Skin of body (tissue), 2 donors: ENCODE measurements around the gene SETD9. TPM values are rescaled to one million over a fixed set of nuclear protein-coding genes. Genes with fewer than 3 reads are reported as not detected.

ENCODE experiments used
- DNase-seq: peaks from one replicate; lab custom pipeline; 2025; lab: John Stamatoyannopoulos, UW
- total RNA-seq: library from RNA; depleted of rRNA; stranded (reverse); fragments of >200 nt; gene quantifications from one replicate; pipeline ENCODE4 v1.2.3, GENCODE V29; 2014

Gene SETD9, protein sequence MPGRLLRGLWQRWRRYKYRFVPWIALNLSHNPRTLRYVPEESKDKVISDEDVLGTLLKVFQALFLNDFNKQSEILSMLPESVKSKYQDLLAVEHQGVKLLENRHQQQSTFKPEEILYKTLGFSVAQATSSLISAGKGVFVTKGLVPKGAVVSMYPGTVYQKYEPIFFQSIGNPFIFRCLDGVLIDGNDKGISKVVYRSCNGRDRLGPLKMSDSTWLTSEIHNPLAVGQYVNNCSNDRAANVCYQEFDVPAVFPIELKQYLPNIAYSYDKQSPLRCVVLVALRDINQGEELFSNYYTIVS
- total RNA-seq: 7.8 TPM

DNA sequence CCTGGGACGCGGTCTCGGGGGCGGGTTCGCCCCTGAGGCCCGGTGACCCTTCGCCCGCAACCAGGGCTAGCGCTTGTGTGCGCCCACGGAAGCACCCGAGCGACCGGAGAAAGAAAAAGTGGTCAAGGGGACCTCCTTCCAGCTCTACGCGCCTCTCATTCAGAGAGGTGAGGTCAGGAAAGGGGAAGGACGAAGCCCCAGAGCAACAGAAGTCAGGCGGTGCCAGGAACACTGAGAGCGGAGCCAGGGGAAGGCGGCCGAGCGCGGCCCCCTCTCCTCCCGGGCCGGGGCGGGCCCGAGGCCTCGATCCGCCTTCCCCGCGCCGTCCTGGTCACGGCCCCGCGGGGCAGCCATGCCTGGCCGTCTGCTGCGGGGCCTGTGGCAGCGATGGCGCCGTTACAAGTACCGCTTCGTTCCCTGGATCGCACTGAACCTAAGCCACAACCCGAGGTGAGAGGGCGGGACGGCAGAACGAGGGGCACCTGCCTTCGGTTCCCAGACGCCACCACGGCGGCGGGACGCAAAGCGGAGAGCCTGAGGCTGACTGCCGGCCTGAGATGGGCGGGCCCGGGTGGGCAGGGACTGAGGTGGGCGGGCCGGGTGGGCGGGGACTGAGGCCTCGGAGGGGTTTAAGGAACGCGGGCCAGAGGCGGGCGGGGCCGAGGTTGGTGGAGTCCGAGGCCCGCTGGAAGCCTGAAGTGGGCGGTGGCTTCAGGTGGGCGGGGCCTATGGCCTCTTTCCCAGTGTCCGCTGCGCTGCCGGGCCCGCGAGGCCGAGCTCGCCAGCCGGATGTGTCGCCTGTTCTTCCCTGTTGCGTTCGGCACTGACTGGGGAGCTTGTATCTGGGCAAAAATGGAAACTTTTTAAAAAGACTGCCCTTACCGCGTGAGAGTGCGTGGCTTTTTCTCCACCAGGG is at the start of gene SETD9:
Gene SETD9 (plus strand): TSS at position 303 of the 916 bp plus-strand sequence. CDS start 50 bp downstream, at position 353.
- peak; percentile 96 for DNase-seq

DNA sequence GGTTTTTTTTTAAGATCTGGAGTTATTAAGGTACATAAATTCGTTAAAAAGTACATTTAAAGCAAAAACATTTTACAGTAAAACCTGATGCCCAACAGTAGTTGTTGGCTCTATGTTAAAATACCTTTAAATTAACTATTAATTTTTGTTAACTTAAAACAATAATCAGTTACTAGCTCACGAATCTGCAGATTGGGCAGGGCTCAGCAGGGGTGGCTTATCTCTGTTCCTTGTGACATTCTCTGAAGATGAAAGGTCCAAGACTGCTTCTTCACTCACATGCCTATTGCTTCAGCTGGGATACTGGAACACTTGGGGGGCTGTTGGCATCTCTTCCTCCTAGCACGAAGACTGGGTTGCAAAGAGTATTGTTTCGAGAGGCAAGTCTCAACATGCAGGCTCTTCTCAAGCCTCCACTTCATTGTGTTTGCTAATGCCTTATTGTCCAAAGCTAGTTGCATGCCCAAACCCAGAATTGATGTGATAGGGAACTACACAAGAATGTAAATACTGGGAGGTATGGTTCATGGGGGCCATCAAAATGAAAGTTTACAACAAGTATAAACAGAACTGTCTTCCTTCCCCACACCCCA is 47.4 kb upstream of the SETD9 start:
- no peak for DNase-seq

DNA sequence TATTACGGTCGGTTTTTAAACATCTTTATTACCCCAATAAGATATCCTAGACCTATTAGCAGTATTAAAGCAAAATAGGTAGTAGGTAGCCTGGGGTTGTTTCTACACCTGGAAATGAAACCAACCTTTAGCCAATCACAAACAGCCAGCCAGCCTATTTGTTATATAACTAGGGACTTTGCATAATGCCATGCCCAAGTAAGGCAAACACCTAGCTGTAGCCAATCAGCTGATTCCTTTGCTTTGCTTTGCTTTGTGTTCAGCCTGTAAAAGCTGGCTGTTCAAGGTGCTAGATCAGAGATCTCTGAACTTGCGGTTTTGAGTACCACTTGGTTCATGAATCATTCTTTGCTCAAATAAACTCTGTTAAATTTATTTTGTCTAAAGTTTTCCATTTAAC is 46.5 kb upstream of the SETD9 start:
- no peak for DNase-seq

DNA sequence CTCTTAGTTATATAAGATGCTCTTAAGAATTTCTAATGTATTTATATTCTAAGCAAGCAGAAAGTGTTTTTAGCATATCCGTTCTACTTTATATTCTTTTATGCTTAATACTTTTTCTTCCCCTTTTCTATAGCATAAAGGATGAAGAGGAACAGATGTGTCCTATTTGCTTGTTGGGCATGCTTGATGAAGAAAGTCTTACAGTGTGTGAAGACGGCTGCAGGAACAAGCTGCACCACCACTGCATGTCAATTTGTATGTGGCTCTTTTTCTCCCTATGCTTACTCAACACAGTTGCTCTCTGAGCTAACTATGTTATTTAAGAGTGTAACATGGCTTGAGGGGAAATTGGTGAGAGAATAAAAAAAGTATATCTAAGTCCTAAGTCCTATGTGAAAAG is 37.6 kb upstream of the SETD9 start:
- no peak for DNase-seq

DNA sequence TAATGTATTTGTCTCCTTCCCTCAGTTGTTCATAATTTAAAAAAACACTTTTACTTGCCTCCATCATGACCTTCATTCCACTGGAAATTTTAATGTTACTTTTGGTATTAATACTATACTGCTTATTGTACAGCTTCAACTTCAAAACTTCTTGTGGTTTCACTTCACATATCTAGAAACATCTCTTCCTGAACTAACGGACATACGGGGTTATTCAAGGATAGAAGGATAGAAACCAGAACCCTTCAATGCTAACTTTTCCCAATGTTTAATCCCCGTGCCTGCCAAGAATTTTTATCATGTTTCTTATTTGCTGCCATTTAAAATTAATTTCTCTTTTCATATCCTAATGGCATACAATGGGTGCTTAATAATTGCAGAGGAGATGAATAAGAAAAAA is 36.3 kb upstream of the SETD9 start:
- DNase-seq: no peak

DNA sequence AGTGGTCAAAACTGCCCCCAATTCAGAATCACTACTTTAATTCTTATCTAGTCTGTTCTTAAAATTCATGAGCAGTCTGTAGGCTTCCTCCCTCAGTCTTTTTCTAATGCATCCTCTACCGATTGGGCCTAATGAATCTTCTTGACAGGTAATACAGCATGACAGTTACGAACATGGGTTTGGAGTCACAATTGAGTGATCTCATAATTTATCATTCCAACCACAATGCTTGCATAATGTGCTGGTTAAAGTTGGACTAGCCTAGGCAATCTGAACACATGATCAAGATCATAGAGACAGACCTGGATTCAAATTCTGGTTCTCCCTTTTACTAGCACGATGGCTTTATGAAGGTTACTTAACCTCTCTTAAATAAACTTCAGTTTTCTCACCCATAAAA is 33.1 kb upstream of the SETD9 start:
- DNase-seq: no peak

DNA sequence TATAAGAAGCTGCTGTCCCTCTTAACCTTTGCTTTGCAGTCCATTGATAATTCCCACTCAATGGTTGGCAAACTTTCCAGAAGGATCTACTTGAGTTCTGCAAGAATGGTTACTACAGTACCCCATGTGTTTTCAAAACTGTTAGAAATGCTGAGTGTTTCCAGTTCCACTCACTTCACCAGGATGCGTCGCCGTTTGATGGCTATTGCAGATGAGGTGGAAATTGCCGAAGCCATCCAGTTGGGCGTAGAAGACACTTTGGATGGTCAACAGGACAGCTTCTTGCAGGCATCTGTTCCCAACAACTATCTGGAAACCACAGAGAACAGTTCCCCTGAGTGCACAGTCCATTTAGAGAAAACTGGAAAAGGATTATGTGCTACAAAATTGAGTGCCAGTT is 27.8 kb upstream of the SETD9 start:
- DNase-seq: no peak

DNA sequence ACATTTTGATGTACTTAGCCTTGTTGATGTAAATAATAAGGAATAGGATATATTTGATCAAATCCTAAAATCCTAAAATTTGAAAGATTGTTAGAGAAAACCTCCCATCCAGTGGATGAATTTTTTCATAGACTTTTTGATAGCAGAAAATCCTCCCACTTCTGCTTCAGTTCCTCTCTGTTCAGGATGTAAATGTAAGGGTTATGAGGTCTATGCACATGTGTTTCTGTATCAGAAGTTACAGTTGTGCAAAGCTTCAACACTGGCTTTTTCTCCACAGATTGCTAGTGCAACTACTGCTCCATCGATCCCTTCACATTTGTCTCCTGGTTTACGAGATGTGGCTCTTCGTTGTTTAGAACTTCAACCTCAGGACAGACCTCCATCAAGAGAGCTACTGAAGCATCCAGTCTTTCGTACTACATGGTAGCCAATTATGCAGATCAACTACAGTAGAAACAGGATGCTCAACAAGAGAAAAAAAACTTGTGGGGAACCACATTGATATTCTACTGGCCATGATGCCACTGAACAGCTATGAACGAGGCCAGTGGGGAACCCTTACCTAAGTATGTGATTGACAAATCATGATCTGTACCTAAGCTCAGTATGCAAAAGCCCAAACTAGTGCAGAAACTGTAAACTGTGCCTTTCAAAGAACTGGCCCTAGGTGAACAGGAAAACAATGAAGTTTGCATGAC is 16.0 kb upstream of the SETD9 start:
- DNase-seq: no peak

DNA sequence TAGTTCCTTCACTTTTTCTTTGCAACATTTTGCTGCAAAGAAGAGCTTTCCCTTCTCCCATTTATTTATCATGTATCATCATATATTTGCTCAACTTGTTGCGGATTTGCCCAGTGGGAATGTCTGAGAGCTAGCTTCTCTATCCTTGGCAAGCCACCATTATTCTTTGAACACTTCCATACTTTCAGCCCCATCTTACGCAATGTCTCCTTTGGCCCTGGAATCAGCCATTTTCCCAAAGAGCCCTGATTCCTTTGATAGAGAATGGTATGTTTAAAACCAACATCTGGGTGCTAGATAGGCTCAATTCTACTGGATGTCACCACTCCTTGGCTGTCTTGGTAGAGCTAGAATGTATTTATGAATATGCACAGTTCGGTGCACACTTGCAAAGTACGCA is 12.6 kb upstream of the SETD9 start:
- DNase-seq: no peak

DNA sequence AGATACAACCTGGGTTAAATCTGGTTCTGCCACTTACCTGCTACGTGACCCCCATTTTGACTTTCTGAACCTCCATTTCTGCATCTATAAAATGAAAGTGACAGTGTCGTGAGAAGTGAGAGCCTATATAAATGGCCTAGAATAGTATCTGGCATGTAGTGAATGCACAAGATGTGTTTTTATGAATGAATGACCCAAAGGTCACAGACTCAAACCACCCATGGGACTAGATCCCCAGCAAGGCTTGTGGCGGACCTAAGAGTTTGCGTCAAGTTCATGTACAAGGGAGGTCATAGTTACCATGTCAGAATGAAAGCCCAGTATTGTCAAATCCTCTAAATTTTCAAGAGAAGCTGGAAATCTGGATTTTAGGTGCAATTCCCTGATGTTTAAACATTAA is 11.2 kb upstream of the SETD9 start:
- no peak for DNase-seq

DNA sequence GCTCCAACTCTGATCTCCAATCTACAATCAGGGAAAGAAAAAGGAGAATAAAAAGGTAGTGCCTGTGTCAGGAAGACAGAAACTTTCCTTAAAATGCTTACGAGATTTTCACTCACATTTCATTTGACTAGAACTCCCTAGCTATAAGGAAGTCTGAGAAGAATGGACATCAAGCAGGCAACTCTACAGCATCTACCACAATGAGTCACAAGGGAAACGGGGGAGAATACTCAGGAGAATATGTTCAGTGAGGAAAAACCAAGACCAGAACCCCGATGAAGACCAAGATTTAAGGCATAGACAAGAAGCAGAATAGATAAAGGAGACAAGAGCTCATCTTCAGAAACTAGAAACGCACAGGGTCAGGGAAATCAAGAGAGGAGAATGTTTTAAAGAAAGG is 9.0 kb upstream of the SETD9 start:
- DNase-seq: no peak

DNA sequence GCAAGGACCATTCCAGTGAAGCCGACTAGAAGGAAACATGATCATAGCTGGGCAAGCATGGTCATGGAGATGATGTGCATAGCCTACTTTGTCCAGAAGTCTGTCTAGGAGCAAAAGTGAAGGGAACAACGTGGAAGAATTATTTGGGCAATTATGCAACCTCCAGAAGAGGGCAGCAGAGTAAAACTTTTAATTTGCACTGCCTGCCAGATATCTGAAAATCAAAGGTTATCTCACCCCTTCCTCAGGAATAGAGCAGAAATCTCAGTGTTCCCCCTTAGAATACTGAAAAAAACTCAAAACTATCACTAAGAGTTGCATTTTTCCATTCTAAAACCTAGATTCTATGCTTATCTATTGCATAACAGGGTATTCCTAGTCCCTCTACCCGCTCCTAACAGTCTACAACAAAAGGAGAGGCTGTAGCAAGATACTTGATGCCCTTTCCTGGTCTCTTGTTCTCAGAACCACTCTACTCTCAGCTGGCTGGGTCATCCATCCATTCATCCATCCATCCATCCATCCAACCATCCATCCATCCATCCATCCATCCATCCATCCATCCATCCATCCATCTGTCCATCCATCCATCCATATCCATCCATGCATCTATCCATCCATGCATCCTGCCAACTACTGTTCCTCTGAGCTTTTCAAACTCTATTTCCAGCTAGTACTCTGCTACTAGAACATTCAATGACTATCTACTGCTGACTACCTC is 8.4 kb upstream of the SETD9 start:
- peak; percentile 15 for DNase-seq

DNA sequence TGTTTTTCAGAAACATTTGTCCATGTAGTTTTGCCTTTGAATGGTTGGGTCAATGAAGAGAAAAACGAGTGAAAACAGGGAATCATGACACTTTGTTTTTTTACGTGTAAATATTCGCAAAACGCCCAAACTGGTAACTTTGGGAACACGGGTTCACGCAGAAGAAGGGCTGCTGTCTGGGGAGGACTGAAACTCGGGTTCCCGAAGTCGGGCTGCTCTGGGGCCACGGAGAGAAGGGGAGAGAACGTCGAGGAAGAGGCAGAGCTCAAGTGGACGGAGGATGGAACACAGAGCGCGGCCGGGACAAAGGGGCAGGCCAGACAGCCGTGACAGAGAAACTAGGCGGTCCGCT is 478 bp upstream of the SETD9 start:
- peak; percentile 65 for DNase-seq

DNA sequence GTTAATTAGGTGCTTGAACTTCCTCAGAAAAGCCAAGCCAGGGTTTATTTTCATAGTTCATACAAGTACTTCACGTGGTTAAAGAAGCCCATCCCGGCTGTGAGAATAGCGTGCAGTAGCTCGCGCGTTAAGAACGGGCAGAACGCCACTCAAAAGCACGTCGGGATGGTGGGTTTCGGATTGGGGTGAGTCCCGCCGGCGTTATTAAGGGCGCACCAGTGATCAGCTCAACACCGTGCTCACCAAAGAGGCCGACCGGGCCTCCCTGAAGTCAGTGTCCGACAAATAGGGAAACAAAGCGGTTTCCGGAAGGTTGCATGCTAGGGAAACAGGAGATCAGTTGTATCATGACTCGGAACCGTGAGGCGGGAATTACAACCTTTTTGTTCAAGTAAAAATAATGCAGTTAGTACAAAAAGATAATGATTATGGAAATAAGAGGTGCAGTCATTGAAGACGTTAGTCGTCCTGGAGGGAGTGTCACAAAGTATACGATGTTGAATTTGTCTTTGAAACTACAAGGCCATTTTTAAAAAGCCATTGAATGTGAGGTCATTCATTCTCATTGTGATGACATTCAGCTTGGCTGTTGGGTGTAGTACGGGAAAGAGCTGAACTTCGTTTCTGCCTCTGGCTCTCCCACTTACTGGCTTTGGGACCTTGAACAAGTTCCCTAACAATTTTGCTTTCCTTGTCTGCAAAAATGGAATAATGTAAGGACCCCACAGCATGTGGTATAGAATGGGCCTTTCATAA is 992 bp downstream of the SETD9 start:
- peak; percentile 87 for DNase-seq

DNA sequence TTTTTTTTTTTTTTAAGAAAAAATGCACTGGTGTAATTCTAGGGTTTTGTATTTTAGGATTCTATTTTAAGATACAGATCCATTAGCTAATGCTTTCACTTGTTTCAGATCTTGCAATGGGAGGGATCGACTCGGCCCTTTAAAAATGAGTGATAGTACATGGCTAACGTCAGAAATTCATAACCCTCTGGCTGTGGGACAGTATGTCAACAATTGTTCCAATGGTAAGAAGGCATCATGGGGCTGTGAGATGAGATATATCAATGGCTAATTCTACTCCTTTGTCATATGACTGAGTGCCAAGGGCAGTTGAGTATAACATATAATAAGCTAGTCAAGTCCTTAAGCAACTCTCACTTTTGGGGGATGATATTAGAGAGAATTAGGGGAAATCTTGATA is 4.4 kb downstream of the SETD9 start:
- no peak for DNase-seq

DNA sequence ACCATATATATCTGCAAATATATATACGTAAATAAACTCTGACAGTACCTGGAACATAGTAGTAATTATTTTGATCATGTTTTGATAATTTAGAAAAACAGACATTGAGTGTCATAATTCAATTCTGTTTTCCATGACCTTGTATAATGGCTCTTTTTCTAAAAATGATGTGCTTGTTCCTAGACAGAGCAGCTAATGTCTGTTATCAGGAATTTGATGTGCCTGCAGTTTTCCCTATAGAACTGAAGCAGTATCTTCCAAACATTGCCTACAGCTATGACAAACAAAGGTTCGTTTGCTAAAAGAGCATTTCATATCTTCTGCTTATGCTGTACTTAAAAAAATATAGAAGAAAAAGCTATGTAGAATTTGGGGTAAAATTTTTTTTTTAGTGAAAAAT is 5.3 kb downstream of the SETD9 start:
- DNase-seq: no peak

DNA sequence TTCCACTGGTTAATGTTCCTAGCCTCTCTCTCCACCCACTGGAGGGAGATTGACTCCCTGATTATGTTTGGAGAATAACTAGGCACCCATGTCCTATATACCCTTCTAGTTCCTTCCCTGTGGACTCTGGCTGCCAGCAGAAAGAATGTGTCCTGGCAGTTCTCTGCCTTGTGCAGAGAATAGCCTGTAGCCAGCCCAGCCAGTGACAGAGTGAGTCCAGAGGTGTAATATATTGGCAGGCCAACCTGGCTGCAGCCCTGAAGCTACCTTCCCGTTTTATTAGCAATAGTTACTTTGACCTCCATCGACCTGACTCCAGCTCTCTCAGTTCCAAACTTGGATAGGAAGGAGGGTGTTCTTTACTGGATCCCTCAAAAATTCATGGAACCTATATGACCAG is 8.1 kb downstream of the SETD9 start:
- DNase-seq: no peak

DNA sequence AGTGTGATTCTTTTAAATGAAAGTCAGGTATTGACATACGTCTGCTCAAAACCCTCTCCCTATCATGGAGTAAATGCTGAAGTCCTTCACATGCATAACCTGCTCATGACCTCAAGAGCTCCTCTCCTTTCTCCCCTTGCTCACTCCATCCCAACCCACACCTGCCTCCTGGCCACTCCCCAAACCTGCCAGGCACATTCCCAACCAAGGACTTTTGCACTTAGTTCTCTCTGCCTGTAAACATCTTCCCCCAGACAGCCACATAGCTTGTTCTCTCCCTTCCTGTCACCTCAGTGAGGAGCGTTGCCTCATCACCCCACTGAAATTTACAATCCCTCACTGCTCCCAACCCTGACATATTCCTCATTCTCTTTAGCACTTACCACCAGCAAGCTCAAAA is 8.7 kb downstream of the SETD9 start:
- DNase-seq: no peak

DNA sequence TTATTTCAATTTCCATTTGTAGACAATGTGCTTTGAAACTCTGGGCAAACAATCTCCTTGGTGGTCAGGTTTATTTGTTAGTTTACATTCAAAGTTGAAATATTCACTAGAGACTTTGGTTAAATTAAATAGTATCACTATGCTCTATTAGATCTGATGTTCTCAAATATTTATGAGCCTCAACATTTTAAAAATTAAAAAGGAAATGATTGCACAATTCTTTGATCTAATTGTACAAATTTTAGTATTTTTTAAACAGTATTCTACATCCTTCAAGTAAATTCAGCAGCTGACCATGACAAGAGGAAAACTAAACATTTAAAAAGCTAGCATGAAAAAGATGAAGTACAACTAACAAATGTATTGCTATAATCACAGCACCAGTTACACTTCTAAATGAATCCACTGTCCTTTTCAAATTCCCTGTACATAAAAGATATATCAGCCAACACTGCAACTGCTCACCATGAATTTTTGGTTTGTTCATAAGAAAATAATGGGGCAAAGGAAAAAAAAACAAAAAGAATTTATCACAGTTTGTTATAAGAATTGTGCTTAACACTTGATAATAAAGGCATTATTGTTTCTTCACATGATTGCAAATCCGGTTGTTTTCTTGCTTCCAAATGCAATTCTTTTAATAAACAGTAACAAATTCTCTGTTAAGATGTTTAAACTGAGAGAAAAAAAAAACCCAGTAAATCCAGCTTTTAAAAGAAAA is 10.7 kb downstream of the SETD9 start:
- DNase-seq: no peak

DNA sequence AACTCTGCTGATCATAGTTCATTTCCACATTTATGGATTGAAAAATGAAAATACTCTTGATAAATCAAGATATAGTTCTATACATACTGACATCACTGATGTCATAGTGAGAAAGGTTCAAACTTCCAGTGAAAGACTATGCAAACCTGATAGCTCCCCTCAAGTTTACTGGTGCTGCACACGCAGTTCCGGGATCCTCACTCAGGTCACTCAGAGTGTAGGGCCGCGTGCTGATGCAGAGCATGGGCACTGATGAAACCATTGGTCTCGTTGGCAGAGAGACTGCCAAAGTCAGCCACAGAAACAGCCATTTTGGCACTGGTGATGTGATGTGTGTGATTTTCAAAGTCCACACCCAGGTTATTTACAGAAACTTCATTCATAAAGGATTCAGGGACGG is 13.5 kb downstream of the SETD9 start:
- DNase-seq: no peak
